BJ (cell line): ENCODE data around the gene TLR6. TPM values are rescaled to one million over a fixed set of nuclear protein-coding genes. Genes with fewer than 3 reads are reported as not detected.

ENCODE experiments used
- CTCF ChIA-PET: fragments of 350-600 bp; formaldehyde crosslinking; extraction: SDS; loops from one replicate; lab custom pipeline; 2021; ENCODE audit warnings: antibody characterized with exemption, inconsistent platforms; lab: Yijun Ruan, JAX
- POLR2A ChIA-PET: fragments of 300-600 bp; sonication (Branson Sonifier 250); formaldehyde crosslinking; extraction: SDS; loops from one replicate; lab custom pipeline; 2021; ENCODE audit warnings: antibody characterized with exemption; lab: Charles Lee
- DNase-seq: peaks from one replicate; pipeline ENCODE4 v3.0.0-alpha.2; 2011; ENCODE audit warnings: low read depth
- H3K27me3 ChIP-seq: 2 replicates; pipeline ENCODE4 v1.6.0; 2011; ENCODE audit warnings: low read length; ENCODE audit not compliant: control insufficient read depth, insufficient read depth
- H3K36me3 ChIP-seq: 2 replicates; pipeline ENCODE4 v1.5.1; 2011; ENCODE audit warnings: low read length; ENCODE audit not compliant: control insufficient read depth, insufficient read depth
- H3K4me3 ChIP-seq: 2 replicates; pipeline ENCODE4 v1.5.1; 2011; ENCODE audit warnings: low read depth, mild to moderate bottlenecking, control low read depth, low read length
- polyA plus RNA-seq: library from polyadenylated mRNA; depleted of rRNA; stranded (reverse); fragments of >200 nt; gene quantifications from 2 replicates; pipeline ENCODE4 v1.2.3, GENCODE V29; 2011
- TF ChIP-seq, protein P1 (sequence below): IDR thresholded peaks from 2 replicates; pipeline ENCODE4 v1.5.1; 2011; ENCODE audit warnings: low read depth, mild to moderate bottlenecking, control low read depth, inconsistent platforms, low read length, moderate library complexity; ENCODE audit not compliant: insufficient read depth

TLR6 gene
- polyA plus RNA-seq, 1 experiment: 0.27 TPM

DNA sequence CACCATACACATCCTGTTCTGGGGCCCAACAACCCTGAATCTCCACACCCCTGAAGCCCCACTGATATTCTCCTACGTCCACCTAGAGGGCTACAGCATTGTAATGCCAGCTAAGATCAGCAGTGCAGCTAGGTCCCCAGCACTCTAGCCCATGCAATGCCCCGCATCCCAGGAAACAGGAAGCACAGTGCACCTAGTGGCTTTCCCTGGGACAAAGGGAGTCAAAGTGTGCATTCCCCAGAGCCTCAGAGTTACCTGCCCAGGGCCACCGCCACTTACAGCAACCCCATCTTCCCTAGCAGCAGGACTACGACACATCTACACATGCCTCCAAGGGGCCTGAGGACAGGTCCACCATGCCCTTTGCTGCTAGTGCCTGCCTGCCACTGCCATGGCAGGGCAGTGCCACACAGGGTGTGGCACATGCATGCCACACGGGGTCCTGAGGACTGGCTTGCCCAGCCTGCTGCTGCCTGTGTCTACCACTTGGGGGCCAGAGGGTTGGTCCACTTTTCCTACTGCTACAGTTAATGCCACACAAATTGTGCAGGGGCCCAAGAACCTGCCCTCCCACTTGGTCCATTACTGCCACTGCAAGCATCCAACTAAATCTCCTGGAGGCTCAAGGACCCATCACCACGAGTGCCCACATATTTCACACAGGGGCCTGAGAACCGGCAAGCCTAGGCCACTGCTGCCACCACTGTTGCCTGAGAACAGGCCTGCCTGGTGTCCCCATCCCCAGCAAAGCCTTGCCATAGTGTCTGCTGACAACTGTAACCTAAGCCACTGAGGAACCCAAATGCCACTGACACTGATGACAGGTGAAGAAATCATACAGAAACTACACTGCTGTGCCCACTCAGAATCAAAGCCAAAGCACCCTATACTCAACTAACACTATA is 23.7 kb downstream of the TLR6 start:
- no peak overlapping the region for H3K4me3 ChIP-seq
- TF ChIP-seq, protein P1, sequence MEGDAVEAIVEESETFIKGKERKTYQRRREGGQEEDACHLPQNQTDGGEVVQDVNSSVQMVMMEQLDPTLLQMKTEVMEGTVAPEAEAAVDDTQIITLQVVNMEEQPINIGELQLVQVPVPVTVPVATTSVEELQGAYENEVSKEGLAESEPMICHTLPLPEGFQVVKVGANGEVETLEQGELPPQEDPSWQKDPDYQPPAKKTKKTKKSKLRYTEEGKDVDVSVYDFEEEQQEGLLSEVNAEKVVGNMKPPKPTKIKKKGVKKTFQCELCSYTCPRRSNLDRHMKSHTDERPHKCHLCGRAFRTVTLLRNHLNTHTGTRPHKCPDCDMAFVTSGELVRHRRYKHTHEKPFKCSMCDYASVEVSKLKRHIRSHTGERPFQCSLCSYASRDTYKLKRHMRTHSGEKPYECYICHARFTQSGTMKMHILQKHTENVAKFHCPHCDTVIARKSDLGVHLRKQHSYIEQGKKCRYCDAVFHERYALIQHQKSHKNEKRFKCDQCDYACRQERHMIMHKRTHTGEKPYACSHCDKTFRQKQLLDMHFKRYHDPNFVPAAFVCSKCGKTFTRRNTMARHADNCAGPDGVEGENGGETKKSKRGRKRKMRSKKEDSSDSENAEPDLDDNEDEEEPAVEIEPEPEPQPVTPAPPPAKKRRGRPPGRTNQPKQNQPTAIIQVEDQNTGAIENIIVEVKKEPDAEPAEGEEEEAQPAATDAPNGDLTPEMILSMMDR: no peak
- ChIA-PET CTCF (interaction anchor here (0.9 kb wide), 1 partner anchor 29 kb away, joined by 3 read pairs; the partner anchor contains the start of gene TLR1), POLR2A (no interaction called here)
- no peaks in the 10 kb centered on the region for H3K36me3 ChIP-seq
- no peak for DNase-seq
- H3K27me3 ChIP-seq: no peaks in the 10 kb centered on the region

DNA sequence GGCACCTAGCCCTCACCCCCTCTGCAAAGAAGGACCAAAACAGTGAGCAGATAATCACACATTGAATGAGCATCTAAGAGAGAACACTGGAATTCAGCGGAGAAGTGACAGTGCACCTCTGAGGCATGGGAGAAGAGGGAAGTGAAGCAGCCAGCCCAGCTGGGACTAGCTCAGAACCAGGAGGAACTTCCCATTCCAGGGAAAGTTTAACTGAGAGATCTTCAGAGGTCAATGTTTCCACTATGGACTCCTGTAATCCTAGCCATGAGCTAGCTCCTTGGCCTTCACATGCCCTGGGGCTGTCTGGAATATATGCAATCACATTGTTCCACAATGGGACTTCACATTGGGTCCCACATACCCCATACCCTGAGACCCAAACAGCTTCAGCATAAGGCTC is 24.4 kb downstream of the TLR6 start:
- TF ChIP-seq, protein P1: no peak
- CTCF ChIA-PET: interaction anchor here (0.9 kb wide), 1 partner anchor 28 kb away, joined by 3 read pairs; the partner anchor contains the start of gene TLR1
- no peak overlapping the region for H3K4me3 ChIP-seq
- DNase-seq: no peak
- POLR2A ChIA-PET: no interaction called here
- no peaks in the 10 kb centered on the region for H3K36me3 ChIP-seq
- no peaks in the 10 kb centered on the region for H3K27me3 ChIP-seq

DNA sequence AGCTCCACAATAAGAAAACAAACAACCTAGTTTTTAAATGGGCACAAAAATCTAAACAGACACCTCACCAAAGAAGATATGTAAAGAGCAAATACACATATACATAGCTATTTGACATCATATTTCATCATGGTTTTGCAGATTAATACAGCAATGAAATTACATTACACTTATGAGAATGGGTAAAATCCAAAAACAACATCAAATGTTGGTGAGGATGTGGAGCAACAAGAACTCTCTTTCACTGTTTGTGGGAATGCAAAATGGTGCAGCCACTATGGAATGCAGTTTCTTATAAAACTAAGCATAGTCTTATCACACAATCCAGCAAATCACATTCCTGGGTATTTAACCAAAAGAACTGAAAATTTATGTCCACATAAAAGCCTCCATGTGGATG is 25.0 kb downstream of the TLR6 start:
- Histone ChIP-seq H3K4me3 (no peak overlapping the region), H3K27me3 (no peaks in the 10 kb centered on the region), H3K36me3 (no peaks in the 10 kb centered on the region)
- TF ChIP-seq, protein P1: no peak
- ChIA-PET CTCF (interaction anchor here (0.9 to 1.0 kb wide), 2 partner anchors 27 to 303 kb away, joined by 3 read pairs; partner anchors contain the start of gene TLR1), POLR2A (no interaction called here)
- peak; percentile 32 for DNase-seq

DNA sequence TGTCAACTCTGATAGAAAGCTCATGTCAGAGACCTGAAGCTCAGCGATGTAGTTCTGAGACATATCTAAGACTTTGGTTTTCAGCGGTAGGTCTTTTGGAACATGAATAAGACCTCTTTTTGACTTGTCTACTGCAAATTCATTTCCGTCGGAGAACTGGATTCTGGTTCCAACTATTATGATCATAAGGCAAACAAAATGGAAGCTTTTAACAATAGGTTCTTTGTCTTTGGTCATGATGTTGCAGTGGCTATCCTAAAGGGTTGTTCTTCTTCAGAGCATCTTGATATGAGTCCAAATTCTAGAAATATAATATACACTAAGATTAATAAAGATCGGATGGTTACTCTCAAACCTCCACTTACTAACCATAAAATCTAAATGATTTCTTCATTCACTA is 27.4 kb downstream of the TLR6 start:
- H3K36me3 ChIP-seq: no peaks in the 10 kb centered on the region
- H3K27me3 ChIP-seq: no peaks in the 10 kb centered on the region
- H3K4me3 ChIP-seq: no peak overlapping the region
- ChIA-PET CTCF (interaction anchor here (0.7 to 1.6 kb wide), 4 partner anchors 15 to 63 kb away, joined by 3 to 6 read pairs (median 3); partner anchors contain the start of gene TLR10), POLR2A (no interaction called here)
- TF ChIP-seq, protein P1: no peak
- DNase-seq: no peak

DNA sequence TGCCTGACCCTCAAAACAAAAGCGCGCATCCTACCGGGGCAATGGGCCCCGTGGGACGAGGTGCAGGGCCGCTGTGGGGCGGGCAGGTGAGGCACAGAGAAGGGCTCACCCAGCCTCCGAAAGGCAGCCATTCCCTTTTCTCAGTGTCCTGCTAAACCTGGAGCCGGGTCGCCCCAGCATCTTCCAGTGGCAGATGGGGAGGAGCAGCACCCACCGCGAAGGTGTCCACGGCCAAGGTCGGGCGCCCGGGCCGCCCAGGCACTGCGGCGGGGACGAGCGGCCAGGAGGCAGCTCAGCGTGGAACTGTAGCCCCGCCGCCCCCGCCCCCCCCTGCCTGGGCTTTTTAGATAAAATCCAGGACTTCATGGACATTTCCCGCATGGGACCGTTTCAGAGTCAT is 32.9 kb downstream of the TLR6 start:
- ChIA-PET POLR2A (no interaction called here), CTCF (no interaction called here)
- no peak for DNase-seq
- TF ChIP-seq, protein P1: no peak
- Histone ChIP-seq H3K36me3 (no peaks in the 10 kb centered on the region), H3K27me3 (peaks cover 2% of the 10 kb centered on the region; the same call in 1 of the 2 replicates), H3K4me3 (no peak overlapping the region)
